Measurements from ENCODE around the gene CPA5. TPM values are rescaled to one million over a fixed set of nuclear protein-coding genes. Genes with fewer than 3 reads are reported as not detected.

CPA5 gene
- total RNA-seq, 2 donors from 2014 or later, result not detected

- Histone ChIP-seq H3K4me3 (no peak overlapping the region), H3K9me3 (no peaks in the 10 kb centered on the region), H3K36me3 (no peaks in the 10 kb centered on the region), H3K27me3 (no peaks in the 10 kb centered on the region), H3K4me1 (no peaks in the 10 kb centered on the region), H3K27ac (no peak overlapping the region)
- TF ChIP-seq CTCF (IDR thresholded peaks at IDR 0.05), result no peak
- no peak for DNase-seq (ENCODE audit: low spot score)
Measured at GRCh38 chr7:130337410-130337971, 7.1 kb upstream of the CPA5 start.

- Histone ChIP-seq H3K27me3 (no peaks in the 10 kb centered on the region), H3K4me1 (no peaks in the 10 kb centered on the region), H3K9me3 (no peaks in the 10 kb centered on the region), H3K36me3 (no peaks in the 10 kb centered on the region), H3K4me3 (no peak overlapping the region), H3K27ac (no peak overlapping the region)
- no peak for TF ChIP-seq CTCF (IDR thresholded peaks at IDR 0.05)
- no peak for DNase-seq (ENCODE audit: low spot score)
Measured at GRCh38 chr7:130338233-130338632, 6.4 kb upstream of the CPA5 start.

- no peak for DNase-seq (ENCODE audit: low spot score)
- H3K4me1 ChIP-seq, result no peaks in the 10 kb centered on the region
- no peaks in the 10 kb centered on the region for H3K9me3 ChIP-seq
- H3K27ac ChIP-seq, result no peak overlapping the region
- no peaks in the 10 kb centered on the region for H3K27me3 ChIP-seq
- no peaks in the 10 kb centered on the region for H3K36me3 ChIP-seq
- TF ChIP-seq CTCF (IDR thresholded peaks at IDR 0.05), result no peak
- H3K4me3 ChIP-seq, result no peak overlapping the region
Measured at GRCh38 chr7:130341882-130342281, 2.7 kb upstream of the CPA5 start.

DNA sequence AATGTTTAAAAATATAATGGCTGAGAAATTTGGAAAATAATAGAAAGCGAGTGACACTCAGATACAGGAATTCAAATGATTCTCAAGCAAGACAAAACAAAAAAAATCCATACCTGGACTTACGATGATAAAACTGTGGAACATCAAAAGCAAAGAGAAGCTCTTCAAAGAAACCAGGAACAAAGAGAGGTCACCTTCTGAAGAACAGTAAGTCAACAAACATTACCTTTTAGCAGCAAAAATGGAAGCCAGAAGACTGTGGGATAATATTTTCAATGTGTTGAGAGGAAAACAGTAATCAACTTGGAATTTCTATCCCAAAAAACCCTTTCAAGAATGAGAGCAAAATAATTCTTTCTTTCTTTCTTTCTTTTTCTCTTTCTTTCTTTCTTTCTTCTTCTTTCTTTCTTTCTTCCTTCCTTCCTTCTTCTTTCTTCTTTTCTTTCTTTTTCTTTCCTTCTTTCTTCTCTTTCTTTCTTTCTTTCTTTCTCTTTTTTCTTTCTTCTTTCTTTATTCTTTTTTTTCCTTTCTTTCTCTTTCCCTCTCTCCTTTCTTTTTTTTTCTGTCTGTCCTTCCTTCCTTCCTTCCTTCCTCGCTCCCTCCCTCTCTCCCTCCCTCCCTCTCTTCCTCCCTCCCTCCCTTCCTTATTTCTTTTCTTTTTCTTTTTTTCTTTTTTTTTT is 1.8 kb upstream of the CPA5 start:
- Histone ChIP-seq H3K9me3 (no peaks in the 10 kb centered on the region), H3K36me3 (no peaks in the 10 kb centered on the region), H3K27me3 (no peaks in the 10 kb centered on the region), H3K4me3 (no peak overlapping the region), H3K4me1 (no peaks in the 10 kb centered on the region), H3K27ac (no peak overlapping the region)
- no peak for DNase-seq (ENCODE audit: low spot score)
- no peak for TF ChIP-seq CTCF (IDR thresholded peaks at IDR 0.05)

GRCh38 chr7:130345136-130345535 is 520 bp downstream of the CPA5 start:
- Histone ChIP-seq H3K27ac (no peak overlapping the region), H3K9me3 (no peaks in the 10 kb centered on the region), H3K36me3 (no peaks in the 10 kb centered on the region), H3K27me3 (no peaks in the 10 kb centered on the region), H3K4me1 (no peaks in the 10 kb centered on the region), H3K4me3 (no peak overlapping the region)
- no peak for TF ChIP-seq CTCF (IDR thresholded peaks at IDR 0.05)
- DNase-seq (ENCODE audit: low spot score), result no peak

GRCh38 chr7:130345725-130346124 is 1.1 kb downstream of the CPA5 start:
- DNase-seq (ENCODE audit: low spot score), result no peak
- Histone ChIP-seq H3K27me3 (no peaks in the 10 kb centered on the region), H3K4me3 (no peak overlapping the region), H3K4me1 (peaks cover 0 to under 1% of the 10 kb centered on the region in 2 donors), H3K9me3 (no peaks in the 10 kb centered on the region), H3K27ac (no peak overlapping the region), H3K36me3 (no peaks in the 10 kb centered on the region)
- TF ChIP-seq CTCF (IDR thresholded peaks at IDR 0.05), result no peak
